ENCODE measurements around the gene DEFB125. TPM values are rescaled to one million over a fixed set of nuclear protein-coding genes. Genes with fewer than 3 reads are reported as not detected.
"Not testable (repeated sequence)": the region's sequence is repeated elsewhere in the genome, so short reads cannot be mapped to it uniquely, and the experiment has no call there.

DEFB125 gene
- total and polyA plus RNA-seq, 12 donors = not detected

DNA sequence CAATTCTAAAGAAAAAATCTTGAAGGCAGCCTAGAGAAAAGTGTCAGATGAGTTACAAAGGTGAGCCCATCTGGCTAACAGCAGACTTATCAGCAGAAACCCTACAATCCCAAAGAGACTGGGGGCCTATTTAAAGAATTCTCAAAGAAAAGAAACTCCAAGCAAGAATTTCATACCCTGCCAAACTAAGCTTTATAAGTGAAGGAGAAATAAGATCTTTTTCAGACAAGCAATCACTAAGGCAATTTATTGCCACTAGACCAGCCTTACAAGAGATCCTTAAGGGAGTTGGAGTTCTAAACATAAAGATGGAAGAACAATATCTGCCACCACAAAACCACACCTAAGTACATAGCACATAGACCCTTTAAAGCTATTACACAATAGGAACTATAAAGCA lies 30.0 kb downstream of the DEFB125 start:
- no peak overlapping the region for H3K27ac ChIP-seq
- H3K4me3 ChIP-seq = no peak overlapping the region
- peaks cover 0 to 24% (median 7%) of the 10 kb centered on the region in 11 donors for H3K9me3 ChIP-seq
- DNase-seq (no peak), ATAC-seq (no peak)
- no peaks in the 10 kb centered on the region for H3K4me1 ChIP-seq
- peaks cover 0 to 38% (median 7%) of the 10 kb centered on the region in 7 donors for H3K27me3 ChIP-seq
- no peaks in the 10 kb centered on the region for H3K36me3 ChIP-seq
- no peak for TF ChIP-seq CTCF (IDR thresholded peaks at IDR 0.05)
- intact Hi-C loops (cut with DNase I) = no loop called here

DNA sequence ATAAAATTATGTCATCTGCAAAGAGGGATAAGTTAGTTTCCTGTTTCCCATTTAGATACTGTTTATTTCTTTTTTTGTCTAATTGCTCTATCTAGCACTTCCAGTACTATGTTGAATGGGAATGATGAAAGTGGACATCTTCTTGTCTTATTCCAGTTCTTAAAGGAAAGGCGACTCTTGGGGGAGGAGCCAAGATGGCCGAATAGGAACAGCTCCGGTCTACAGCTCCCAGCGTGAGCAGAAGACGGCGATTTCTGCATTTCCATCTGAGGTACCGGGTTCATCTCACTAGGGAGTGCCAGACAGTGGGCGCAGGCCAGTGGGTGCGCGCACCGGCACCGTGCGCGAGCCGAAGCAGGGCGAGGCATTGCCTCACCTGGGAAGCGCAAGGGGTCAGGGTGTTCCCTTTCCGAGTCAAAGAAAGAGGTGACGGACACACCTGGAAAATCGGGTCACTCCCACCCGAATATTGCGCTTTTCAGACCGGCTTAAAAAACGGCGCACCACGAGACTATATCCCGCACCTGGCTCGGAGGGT lies 42.4 kb downstream of the DEFB125 start:
- peaks cover 0 to 11% (median 0%) of the 10 kb centered on the region in 7 donors for H3K27me3 ChIP-seq
- H3K4me1 ChIP-seq; H3K4me3 ChIP-seq; intact Hi-C loops (cut with DNase I); DNase-seq; H3K36me3 ChIP-seq; ATAC-seq; H3K9me3 ChIP-seq; H3K27ac ChIP-seq: not testable (repeated sequence)
- 87 to 88% methylated on average over 24 to 27 of the region's 28 CpGs for WGBS, 2 donors

GRCh38 chr20:137668-138490 lies 50.4 kb downstream of the DEFB125 start:
- H3K27ac ChIP-seq = no peak overlapping the region
- DNase-seq = no peak
- ATAC-seq = peak in 2 of 8 donors; percentile 14 to 29
- H3K4me3 ChIP-seq = no peak overlapping the region
- 59 to 68% methylated on average over 11 of the region's 11 CpGs for WGBS, 2 donors
- TF ChIP-seq CTCF (IDR thresholded peaks at IDR 0.05) = peak in 1 of 9 donors; percentile 22
- intact Hi-C loops (cut with DNase I) = no loop called here
- H3K4me1 ChIP-seq = peaks cover 0 to 9% (median 0%) of the 10 kb centered on the region in 9 donors
- no peaks in the 10 kb centered on the region for H3K36me3 ChIP-seq
- H3K9me3 ChIP-seq = peaks cover 0 to 15% (median 0%) of the 10 kb centered on the region in 11 donors
- peaks cover 0 to 37% (median 11%) of the 10 kb centered on the region in 7 donors for H3K27me3 ChIP-seq

DNA sequence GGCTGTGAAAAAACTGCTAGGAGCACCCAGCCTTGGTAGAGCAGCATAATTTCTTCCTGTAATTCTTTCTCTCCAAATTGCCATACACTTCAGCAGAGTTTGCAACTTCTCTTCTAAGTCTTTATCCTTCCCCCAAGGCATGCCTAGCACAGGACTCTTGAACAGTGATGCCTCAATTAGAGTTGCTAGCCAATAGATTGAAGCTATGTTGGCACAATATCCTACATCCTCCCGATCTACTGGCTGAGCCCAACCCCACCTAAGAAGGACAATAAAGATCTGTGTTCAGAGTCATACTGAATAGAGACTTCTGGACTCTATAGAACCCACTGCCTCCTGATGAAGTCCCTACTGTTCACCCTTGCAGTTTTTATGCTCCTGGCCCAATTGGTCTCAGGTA lies 54.8 kb downstream of the DEFB125 start, which contains the start of gene DEFB126:
Gene DEFB126, plus strand, starts transcription at position 301 of the 400 bp plus-strand sequence. Its CDS starts 39 bp downstream, at position 340.
- intact Hi-C loops (cut with DNase I) = no loop called here
- no peak for ATAC-seq
- TF ChIP-seq CTCF (IDR thresholded peaks at IDR 0.05) = no peak
- Histone ChIP-seq H3K9me3 (peaks cover 0 to 7% (median 0%) of the 10 kb centered on the region in 11 donors), H3K27ac (no peak within 1 kb of the TSS), H3K4me3 (no peak within 1 kb of the TSS), H3K36me3 (no peaks in the 10 kb centered on the region), H3K4me1 (peaks cover 0 to 9% (median 0%) of the 10 kb centered on the region in 9 donors), H3K27me3 (peaks cover 0 to 47% (median 11%) of the 10 kb centered on the region in 7 donors)
- 48 to 56% methylated on average over 1 of the region's 1 CpG for WGBS, 2 donors
- no peak for DNase-seq

All from heart right ventricle (tissue), 16 donors.